Mesothelial cell of epicardium (in vitro differentiated cells): ENCODE measurements around the gene ABHD12B. TPM values are rescaled to one million over a fixed set of nuclear protein-coding genes. Genes with fewer than 3 reads are reported as not detected.
A peak's percentile ranks its signal among the peaks of the same experiment; 100 is the strongest.

Source experiments
- DNase-seq, 2 experiments: peaks; one replicate each; pipeline ENCODE4 v3.0.0; 2021; ENCODE audit warnings: low spot score in 2 of 2; ENCODE audit not compliant: unreplicated experiment in 2 of 2
- H3K27ac Mint-ChIP-seq: 2 replicates; pipeline ENCODE4 v1.8.0; 2021; ENCODE audit warnings: mixed read lengths
- H3K27me3 Mint-ChIP-seq: 2 replicates; pipeline ENCODE4 v1.8.0; 2021; ENCODE audit warnings: low read depth, mixed read lengths
- H3K36me3 Mint-ChIP-seq: 2 replicates; pipeline ENCODE4 v1.8.0; 2021; ENCODE audit warnings: mixed read lengths
- H3K4me1 Mint-ChIP-seq: 2 replicates; pipeline ENCODE4 v1.8.0; 2021; ENCODE audit warnings: mixed read lengths
- H3K4me3 Mint-ChIP-seq: 2 replicates; pipeline ENCODE4 v1.8.0; 2021; ENCODE audit warnings: mild to moderate bottlenecking, moderate library complexity, mixed read lengths
- H3K9me3 Mint-ChIP-seq: 2 replicates; pipeline ENCODE4 v1.8.0; 2021; ENCODE audit warnings: mixed read lengths
- total RNA-seq: library from RNA; stranded (reverse); gene quantifications from 3 replicates; pipeline ENCODE4 v1.2.1, GENCODE V29; 2021
- TF ChIP-seq, protein P1 (sequence below): fragments of 200-600 bp; sonication (generic); IDR thresholded peaks from one replicate; pipeline ENCODE4 v1.5.0; 2021; ENCODE audit warnings: antibody characterized with exemption; ENCODE audit not compliant: unreplicated experiment

The ABHD12B gene
- total RNA-seq, 1 donor from 2014 or later = 0.16 TPM

DNA sequence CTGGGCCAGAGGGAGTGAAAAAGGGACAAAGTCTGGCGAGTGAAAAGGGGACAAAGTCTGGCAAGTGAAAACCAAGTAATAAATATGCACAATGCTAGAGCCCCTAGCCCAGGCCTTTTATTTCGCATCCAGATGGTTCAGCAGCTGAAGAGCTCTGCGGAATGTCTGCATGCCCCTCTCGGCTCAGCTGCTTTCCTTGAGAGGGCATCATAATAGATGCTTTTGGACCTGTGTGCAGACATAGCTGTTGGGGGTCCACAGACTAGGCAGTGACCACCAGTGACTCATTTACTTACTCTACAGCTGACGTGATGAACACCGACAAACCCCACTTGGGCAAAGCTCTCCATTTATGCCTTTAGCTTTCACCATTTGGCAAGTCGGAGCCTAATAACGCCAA, 45.2 kb upstream of the ABHD12B start:
- Mint-ChIP-seq H3K36me3 (peaks cover 2% of the 10 kb centered on the region), H3K4me1 (peaks cover 18% of the 10 kb centered on the region), H3K9me3 (no peaks in the 10 kb centered on the region), H3K4me3 (no peak overlapping the region), H3K27ac (no peak overlapping the region), H3K27me3 (peaks cover 26% of the 10 kb centered on the region)
- TF ChIP-seq, protein P1, sequence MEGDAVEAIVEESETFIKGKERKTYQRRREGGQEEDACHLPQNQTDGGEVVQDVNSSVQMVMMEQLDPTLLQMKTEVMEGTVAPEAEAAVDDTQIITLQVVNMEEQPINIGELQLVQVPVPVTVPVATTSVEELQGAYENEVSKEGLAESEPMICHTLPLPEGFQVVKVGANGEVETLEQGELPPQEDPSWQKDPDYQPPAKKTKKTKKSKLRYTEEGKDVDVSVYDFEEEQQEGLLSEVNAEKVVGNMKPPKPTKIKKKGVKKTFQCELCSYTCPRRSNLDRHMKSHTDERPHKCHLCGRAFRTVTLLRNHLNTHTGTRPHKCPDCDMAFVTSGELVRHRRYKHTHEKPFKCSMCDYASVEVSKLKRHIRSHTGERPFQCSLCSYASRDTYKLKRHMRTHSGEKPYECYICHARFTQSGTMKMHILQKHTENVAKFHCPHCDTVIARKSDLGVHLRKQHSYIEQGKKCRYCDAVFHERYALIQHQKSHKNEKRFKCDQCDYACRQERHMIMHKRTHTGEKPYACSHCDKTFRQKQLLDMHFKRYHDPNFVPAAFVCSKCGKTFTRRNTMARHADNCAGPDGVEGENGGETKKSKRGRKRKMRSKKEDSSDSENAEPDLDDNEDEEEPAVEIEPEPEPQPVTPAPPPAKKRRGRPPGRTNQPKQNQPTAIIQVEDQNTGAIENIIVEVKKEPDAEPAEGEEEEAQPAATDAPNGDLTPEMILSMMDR = no peak
- DNase-seq = no peak

DNA sequence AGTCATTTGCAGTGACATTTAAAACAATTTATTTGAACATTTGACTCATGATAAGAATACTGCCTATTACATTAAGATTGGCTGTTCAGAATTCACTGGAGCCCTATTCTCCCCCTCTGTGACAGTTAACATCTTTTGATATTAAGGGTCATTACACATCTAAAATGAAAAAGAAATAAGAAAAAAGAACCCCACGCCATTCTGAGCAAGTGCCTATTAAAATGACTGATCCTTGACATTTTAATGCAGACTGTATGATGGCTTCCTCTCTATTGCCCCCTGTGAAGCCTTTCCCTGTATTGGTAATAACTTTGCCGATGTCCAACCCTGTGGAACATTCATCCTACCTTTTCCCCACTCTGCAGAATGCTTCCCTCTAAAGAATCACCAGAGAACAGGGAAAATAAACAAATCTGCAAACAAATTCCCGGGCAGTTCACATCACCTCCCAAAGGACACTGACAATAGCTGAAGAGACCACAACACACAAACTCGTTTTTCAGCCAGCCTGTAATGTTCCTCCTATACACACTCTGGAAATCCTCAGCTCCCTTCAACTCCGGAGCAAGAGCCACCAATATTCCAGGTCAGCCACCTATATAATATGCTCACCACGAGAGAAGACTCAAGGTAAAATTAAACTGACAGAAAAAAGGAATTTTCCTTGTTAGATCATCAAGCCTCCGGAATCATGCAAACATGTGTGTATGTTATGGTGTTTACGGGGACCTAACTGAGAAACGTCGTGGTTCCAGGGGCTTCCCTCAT, 42.9 kb upstream of the ABHD12B start:
- peaks cover 42% of the 10 kb centered on the region for H3K27me3 Mint-ChIP-seq
- peaks cover 2% of the 10 kb centered on the region for H3K36me3 Mint-ChIP-seq
- H3K27ac Mint-ChIP-seq = no peak overlapping the region
- TF ChIP-seq, protein P1 = no peak
- H3K9me3 Mint-ChIP-seq = no peaks in the 10 kb centered on the region
- DNase-seq = no peak
- H3K4me1 Mint-ChIP-seq = peaks cover 20% of the 10 kb centered on the region
- H3K4me3 Mint-ChIP-seq = peak overlapping the region; percentile 72

DNA sequence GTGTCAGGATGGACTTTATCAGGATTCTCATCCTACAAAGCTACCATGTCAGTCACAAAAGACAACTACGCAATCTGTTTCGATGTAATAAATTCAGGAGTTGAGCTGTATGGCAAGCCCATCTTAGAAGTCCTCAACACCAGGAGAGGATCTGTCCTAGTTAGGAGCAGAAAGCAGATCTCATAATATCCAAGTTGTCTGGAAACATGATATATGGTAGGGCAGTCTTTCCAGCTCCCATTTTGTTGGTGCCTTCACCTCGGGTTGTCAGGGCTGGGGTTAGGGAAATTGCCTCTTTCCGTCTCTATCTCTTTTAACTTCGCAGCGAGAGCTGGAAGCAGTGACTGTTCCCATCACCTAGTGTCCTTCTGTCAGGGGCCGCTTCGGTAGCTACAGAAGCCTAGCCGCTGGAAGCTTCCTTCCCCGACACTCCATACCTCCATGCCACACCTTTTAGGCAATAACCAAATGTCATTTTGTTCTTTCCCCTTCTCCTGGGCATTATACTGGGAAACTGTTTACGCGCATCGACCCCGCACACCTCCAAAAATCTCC, 42.3 kb upstream of the ABHD12B start:
- TF ChIP-seq, protein P1 = no peak
- H3K9me3 Mint-ChIP-seq = no peaks in the 10 kb centered on the region
- no peak overlapping the region for H3K27ac Mint-ChIP-seq
- peaks cover 46% of the 10 kb centered on the region for H3K27me3 Mint-ChIP-seq
- H3K4me3 Mint-ChIP-seq = peak overlapping the region; percentile 72
- peaks cover 2% of the 10 kb centered on the region for H3K36me3 Mint-ChIP-seq
- no peak for DNase-seq
- peaks cover 20% of the 10 kb centered on the region for H3K4me1 Mint-ChIP-seq

DNA sequence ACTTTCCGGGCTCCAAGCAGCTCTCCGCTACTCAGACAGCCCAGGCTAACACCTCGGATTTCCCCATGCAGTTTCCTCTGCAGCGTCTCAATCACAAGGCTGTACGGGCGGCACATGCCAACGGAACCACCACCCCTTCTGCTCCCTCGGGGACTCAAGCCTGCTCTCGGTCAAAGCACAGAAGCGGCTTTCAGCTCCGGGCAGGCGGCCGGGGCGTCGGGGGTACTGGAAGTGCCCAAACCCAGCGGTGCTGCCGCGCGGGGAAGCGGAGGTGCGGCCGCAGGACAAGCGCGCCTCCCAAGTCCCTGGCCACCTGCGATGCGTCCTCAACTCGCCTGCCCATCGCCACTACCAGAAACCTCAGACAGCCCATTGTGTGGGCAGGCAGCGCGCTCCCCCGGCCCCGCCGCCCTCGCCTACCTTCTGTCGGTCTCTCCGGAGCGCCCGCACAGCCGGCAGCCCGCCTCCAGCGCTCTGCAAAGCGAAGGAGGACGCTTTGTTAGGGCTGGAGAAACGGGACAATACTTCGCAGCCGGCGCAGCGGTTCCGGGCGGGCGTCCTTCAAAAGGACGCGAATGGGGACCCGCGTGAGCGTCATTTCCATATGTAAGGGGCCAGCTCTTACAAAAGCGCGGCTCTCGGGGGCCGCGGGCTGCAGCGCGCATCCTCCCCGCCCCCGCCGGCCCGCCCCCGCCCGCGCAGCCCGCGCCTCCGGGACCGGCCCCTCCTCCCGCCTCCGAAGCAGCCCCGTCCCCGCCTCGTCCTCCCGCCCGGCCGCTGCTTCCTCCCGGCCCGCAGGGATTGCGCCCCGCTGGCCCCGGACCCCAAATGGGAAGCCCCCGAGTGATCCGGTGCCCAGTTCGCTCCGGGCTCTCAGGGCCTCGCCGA, 41.6 kb upstream of the ABHD12B start:
- Mint-ChIP-seq H3K27ac (peak overlapping the region; percentile 40), H3K36me3 (peaks cover 2% of the 10 kb centered on the region), H3K4me1 (peaks cover 20% of the 10 kb centered on the region), H3K4me3 (peak overlapping the region; percentile 72), H3K9me3 (no peaks in the 10 kb centered on the region), H3K27me3 (peaks cover 52% of the 10 kb centered on the region)
- TF ChIP-seq, protein P1 = no peak
- peak; percentile 33 to 64 for DNase-seq

DNA sequence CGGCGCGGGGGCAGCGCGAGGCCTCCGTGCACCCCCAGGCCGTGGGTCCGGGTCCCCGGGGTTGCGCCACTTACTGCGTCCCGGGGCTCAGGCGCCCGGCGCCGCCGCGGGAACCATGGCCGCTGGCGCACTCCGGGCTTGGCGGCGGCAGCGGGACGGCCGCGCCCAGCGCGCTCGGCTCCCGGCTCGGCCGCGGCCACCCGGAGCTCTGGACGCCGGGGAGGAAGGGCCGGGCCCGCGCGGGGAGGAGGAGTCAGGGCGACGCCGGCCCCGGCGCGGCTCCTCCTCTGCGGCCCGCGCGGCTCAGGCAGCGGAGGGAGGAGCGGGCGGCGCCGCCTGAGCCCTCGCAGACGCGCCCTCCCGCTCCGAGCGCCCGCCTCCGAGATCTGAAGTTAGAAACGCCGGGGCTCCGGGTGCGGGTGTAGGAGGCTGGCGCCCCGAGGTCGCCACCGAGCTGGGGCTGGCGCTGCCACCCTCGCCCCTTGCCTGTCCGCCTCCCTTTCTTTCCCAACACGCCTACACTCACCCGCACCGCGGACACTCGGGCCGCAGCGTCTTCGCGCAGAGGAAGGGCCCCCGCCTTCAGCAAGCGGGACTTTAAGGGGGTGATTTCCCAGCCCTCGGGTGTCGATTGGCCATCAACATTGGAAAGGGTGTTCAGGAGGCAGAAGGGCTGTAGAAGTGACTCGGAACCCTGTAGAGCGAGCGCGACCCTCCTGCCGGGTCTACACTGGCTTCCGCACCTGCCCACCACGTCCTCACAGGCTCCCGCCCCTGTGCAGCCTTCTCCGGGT, 40.7 kb upstream of the ABHD12B start, which contains the start of gene NIN:
Gene NIN, minus strand, starts transcription at position 231 of the 794 bp plus-strand sequence. CDS start 9,106 bp downstream, outside the sequence.
- peak within 1 kb of the TSS; percentile 93 for H3K27ac Mint-ChIP-seq
- TF ChIP-seq, protein P1 = no peak

More for the DNA sequence above, 40.7 kb upstream of the ABHD12B start, which contains the start of gene NIN:
- H3K4me3 Mint-ChIP-seq = peak within 1 kb of the TSS; percentile 94
- peak; percentile 62 to 80 for DNase-seq
- peaks cover 20% of the 10 kb centered on the region for H3K4me1 Mint-ChIP-seq
- H3K36me3 Mint-ChIP-seq = peaks cover 2% of the 10 kb centered on the region
- H3K9me3 Mint-ChIP-seq = no peaks in the 10 kb centered on the region
- H3K27me3 Mint-ChIP-seq = peaks cover 53% of the 10 kb centered on the region
